PFSK-1 (cell line): ENCODE measurements around the gene PARP1.

Experiments used
- FOXP2 ChIP-seq: optimal IDR thresholded peaks from 2 replicates; pipeline ENCODE3; 2011; ENCODE audit warnings: borderline replicate concordance, control low read depth, inconsistent platforms; ENCODE audit not compliant: insufficient read depth; ENCODE audit errors: extremely low read length, extremely low read depth
- POLR2AphosphoS5 ChIP-seq: IDR thresholded peaks from 2 replicates; pipeline ENCODE4 v1.6.1; 2012; ENCODE audit warnings: low read depth, mild to moderate bottlenecking, control low read depth, low read length, moderate library complexity
- REST ChIP-seq, 2 experiments: IDR thresholded peaks; 2 replicates each; pipeline versions ENCODE4 v1.6.1 to v1.8.0; 2011 to 2012; ENCODE audit warnings: low read depth in 2 of 2, low read length in 2 of 2, control low read depth in 1 of 2, inconsistent platforms in 1 of 2, mild to moderate bottlenecking in 1 of 2, moderate library complexity in 1 of 2; ENCODE audit not compliant: insufficient read depth in 1 of 2
- SIN3A ChIP-seq: IDR thresholded peaks from 2 replicates; pipeline ENCODE4 v1.6.1; 2012; ENCODE audit warnings: mild to moderate bottlenecking, low read length, moderate library complexity, borderline replicate concordance; ENCODE audit not compliant: insufficient read depth
- TAF1 ChIP-seq: IDR thresholded peaks from 2 replicates; pipeline ENCODE4 v1.6.1; 2012; ENCODE audit warnings: low read length, control low read depth, borderline replicate concordance; ENCODE audit not compliant: insufficient read depth

PARP1 gene

GRCh38 chr1:226314055-226314454 is 93.8 kb downstream of the PARP1 start:
- no peak for TF ChIP-seq SIN3A
- TF ChIP-seq FOXP2 = no peak
- TF ChIP-seq REST (IDR thresholded peaks at IDR 0.05; ENCODE audit: insufficient read depth in 1 of 2, low read depth in 2 of 2, low read length in 2 of 2) = no peak
- no peak for TF ChIP-seq TAF1
- TF ChIP-seq POLR2AphosphoS5 = no peak

GRCh38 chr1:226312065-226312464 is 95.8 kb downstream of the PARP1 start:
- TF ChIP-seq SIN3A (no peak), FOXP2 (no peak), TAF1 (no peak), REST (IDR thresholded peaks at IDR 0.05; ENCODE audit: insufficient read depth in 1 of 2, low read depth in 2 of 2, low read length in 2 of 2) (no peak), POLR2AphosphoS5 (no peak)

- TF ChIP-seq FOXP2 (no peak), POLR2AphosphoS5 (no peak), TAF1 (no peak), SIN3A (no peak), REST (IDR thresholded peaks at IDR 0.05; ENCODE audit: insufficient read depth in 1 of 2, low read depth in 2 of 2, low read length in 2 of 2) (no peak)
Measured at GRCh38 chr1:226311376-226311775, 96.5 kb downstream of the PARP1 start.
